Neural cell (in vitro differentiated cells): ENCODE measurements around the gene SLC24A3.

ENCODE experiments used
- CTCF ChIP-seq: fragments of 450-650 bp; IDR thresholded peaks from 2 replicates; pipeline ENCODE4 v1.5.1; 2014; ENCODE audit warnings: antibody characterized with exemption, mild to moderate bottlenecking, moderate library complexity; ENCODE audit not compliant: poor library complexity, severe bottlenecking
- MXI1 ChIP-seq: fragments of 450-650 bp; conservative IDR thresholded peaks from 2 replicates; pipeline ENCODE4 v1.6.1; 2014; ENCODE audit warnings: antibody characterized with exemption, mild to moderate bottlenecking; ENCODE audit not compliant: poor library complexity, severe bottlenecking

GRCh38 chr20:19599200-19599599 lies 386.8 kb downstream of the SLC24A3 start:
- no peak for TF ChIP-seq MXI1
- TF ChIP-seq CTCF = no peak
